ENCODE measurements around the gene STOML3.

The STOML3 gene

DNA sequence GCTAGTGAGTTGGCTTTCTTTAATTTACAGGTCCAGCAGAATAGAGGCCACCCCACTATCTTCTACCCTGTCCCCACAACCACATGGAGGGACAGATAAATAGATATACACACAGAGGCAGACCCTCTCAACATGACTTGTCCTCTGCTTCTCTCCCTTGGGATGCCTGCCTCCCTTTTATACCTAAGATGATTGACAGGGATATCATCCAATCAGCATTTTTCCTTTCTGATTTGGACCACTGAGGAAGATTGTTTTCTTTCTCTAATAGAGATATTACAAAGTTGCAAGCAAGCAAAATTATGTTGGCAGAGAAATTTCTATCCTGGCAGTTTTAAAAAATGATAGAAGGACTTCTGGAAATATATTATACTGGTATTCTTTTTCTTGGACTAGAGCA is 35.8 kb downstream of the STOML3 start:
- H3K9me3 Mint-ChIP-seq = peaks cover 0 to 10% of the 10 kb centered on the region in 2 donors
- H3K27me3 Mint-ChIP-seq = peaks cover 20% of the 10 kb centered on the region
- DNase-seq = no peak
- peaks cover 7% of the 10 kb centered on the region for H3K4me1 Mint-ChIP-seq
- no peak overlapping the region for H3K4me3 Mint-ChIP-seq
- H3K27ac Mint-ChIP-seq = no peak overlapping the region
- ATAC-seq = no peak

DNA sequence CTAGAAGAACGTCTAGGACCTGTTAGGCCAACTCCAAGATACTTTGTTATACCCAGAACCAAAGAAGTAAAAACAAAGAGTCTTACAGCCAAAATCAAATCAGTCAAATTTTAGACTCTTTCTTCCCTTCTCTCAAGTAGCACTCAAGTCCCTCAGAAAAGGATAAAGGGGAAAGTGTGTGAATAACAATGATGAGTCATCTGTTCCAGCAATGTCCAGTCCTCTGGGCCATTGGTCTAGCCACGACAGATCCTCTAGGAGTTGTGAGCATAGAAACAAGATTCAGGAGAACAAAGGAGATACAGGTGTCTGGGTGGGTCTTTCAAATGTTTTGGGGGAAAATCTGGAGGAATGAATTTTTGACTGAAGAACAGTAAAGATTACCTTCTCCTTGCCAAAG is 36.3 kb downstream of the STOML3 start:
- Mint-ChIP-seq H3K4me3 (no peak overlapping the region), H3K4me1 (peaks cover 7% of the 10 kb centered on the region), H3K9me3 (peaks cover 0 to 12% of the 10 kb centered on the region in 2 donors), H3K27me3 (peaks cover 23% of the 10 kb centered on the region), H3K27ac (no peak overlapping the region)
- ATAC-seq (no peak), DNase-seq (no peak)

- no peak overlapping the region for H3K27ac Mint-ChIP-seq
- peaks cover 0 to 6% of the 10 kb centered on the region in 2 donors for H3K9me3 Mint-ChIP-seq
- no peak overlapping the region for H3K4me3 Mint-ChIP-seq
- ATAC-seq = no peak
- DNase-seq = no peak
- peaks cover 7% of the 10 kb centered on the region for H3K4me1 Mint-ChIP-seq
- H3K27me3 Mint-ChIP-seq = peaks cover 23% of the 10 kb centered on the region
Measured at GRCh38 chr13:38952827-38953226, 37.8 kb downstream of the STOML3 start.

DNA sequence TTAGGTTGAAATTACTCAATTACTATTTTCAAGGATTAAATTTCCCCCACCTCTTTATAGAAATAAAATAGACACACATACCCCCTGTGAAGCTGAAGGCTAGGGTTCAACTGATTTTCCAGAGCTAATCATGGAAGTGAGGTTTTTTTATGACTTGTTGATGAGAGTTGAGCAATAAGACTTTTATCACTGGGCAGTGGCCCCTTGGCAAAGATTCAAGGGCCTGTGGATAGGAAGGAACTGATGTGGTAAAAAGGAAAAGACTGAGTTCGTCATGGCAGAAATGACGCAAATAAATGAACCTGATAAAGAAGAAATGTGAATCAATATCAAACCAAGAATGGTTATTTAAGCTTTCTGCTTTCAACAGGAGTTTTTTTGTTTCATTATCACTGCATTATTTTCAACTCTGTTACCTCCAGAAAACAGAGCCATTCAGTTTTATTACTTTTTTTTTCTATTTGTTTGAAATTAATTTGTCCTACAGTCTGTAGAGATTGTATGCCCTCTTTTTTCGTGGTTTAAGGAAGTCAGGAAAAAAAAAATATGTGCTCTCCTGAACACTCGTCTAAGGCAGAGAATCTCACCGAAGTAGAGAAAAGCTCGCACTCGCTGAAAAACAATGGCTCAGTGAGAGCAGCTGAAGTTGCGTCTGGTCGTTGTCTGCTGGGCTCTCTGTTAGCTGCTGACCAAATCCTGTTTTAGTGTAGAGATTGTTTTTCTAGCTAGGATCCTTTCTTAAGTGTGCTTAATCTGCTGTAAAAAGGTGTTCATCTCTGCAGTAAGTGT is 38.9 kb downstream of the STOML3 start:
- Mint-ChIP-seq H3K27me3 (peaks cover 29% of the 10 kb centered on the region), H3K4me1 (peaks cover 7% of the 10 kb centered on the region), H3K4me3 (peak overlapping the region in 1 of 2 donors; percentile 52), H3K27ac (peak overlapping the region in 1 of 2 donors; percentile 16), H3K9me3 (peaks cover 0 to 6% of the 10 kb centered on the region in 2 donors)
- DNase-seq = peak in 1 of 2 donors; percentile 36
- ATAC-seq = peak; percentile 40

- no peak overlapping the region for H3K4me3 Mint-ChIP-seq
- peaks cover 0 to 6% of the 10 kb centered on the region in 2 donors for H3K9me3 Mint-ChIP-seq
- peaks cover 35% of the 10 kb centered on the region for H3K27me3 Mint-ChIP-seq
- ATAC-seq (peak; percentile 74), DNase-seq (no peak)
- peaks cover 7% of the 10 kb centered on the region for H3K4me1 Mint-ChIP-seq
- H3K27ac Mint-ChIP-seq = no peak overlapping the region
Measured at GRCh38 chr13:38950987-38951386, 39.6 kb downstream of the STOML3 start.

DNA sequence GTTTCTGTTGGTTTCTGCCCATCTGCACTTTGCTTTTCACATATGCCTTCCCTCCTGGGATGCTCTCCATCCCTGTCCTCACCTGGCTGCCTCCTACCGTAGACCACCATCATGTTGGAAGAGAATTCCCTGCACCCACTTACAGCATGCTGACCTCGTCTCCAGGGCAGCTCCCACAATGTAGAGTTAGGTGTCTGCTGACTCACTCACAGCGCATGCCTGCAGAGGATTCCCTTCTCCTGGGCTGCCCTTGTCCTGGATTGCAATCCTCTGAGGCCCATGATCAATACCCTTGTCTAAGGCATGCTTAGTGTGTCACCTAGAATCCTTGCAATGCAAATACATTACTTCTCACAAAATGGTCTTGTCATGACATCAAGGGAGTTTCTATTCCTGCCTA is 43.6 kb downstream of the STOML3 start:
- Mint-ChIP-seq H3K27me3 (peaks cover 25% of the 10 kb centered on the region), H3K4me1 (peaks cover 7% of the 10 kb centered on the region), H3K27ac (no peak overlapping the region), H3K4me3 (no peak overlapping the region), H3K9me3 (peaks cover 0 to 6% of the 10 kb centered on the region in 2 donors)
- DNase-seq (no peak), ATAC-seq (peak; percentile 19)

DNA sequence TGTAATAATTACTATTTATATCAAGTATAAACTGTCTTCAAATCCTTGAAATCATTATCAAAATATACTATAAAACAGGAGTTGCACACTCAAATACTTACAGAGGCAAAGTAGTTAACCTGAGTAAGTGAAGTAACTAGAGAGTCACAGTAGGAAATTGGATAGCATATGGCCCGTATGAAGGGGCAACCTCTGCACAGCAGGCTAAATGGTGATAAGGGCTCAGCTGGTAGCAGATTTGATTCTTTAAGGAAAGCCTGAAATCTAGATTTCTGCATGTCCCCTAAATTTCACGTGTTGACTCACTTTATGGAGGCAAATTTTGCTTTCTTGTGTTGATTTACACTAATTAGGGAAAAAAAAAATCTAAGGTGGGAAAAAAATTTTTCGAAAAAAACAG is 46.4 kb downstream of the STOML3 start:
- ATAC-seq (no peak), DNase-seq (no peak)
- Mint-ChIP-seq H3K27me3 (peaks cover 13% of the 10 kb centered on the region), H3K4me1 (no peaks in the 10 kb centered on the region), H3K4me3 (no peak overlapping the region), H3K9me3 (no peaks in the 10 kb centered on the region), H3K27ac (no peak overlapping the region)

GRCh38 chr13:38943231-38943630 is 47.4 kb downstream of the STOML3 start:
- DNase-seq (no peak), ATAC-seq (no peak)
- Mint-ChIP-seq H3K9me3 (no peaks in the 10 kb centered on the region), H3K4me1 (no peaks in the 10 kb centered on the region), H3K4me3 (no peak overlapping the region), H3K27me3 (peaks cover 21% of the 10 kb centered on the region), H3K27ac (no peak overlapping the region)

GRCh38 chr13:38941353-38941945 is 49.2 kb downstream of the STOML3 start:
- peak; percentile 49 for ATAC-seq
- no peaks in the 10 kb centered on the region for H3K4me1 Mint-ChIP-seq
- no peaks in the 10 kb centered on the region for H3K9me3 Mint-ChIP-seq
- DNase-seq = no peak
- H3K4me3 Mint-ChIP-seq = no peak overlapping the region
- peak overlapping the region; percentile 21 to 69 for H3K27ac Mint-ChIP-seq
- peaks cover 26% of the 10 kb centered on the region for H3K27me3 Mint-ChIP-seq

DNA sequence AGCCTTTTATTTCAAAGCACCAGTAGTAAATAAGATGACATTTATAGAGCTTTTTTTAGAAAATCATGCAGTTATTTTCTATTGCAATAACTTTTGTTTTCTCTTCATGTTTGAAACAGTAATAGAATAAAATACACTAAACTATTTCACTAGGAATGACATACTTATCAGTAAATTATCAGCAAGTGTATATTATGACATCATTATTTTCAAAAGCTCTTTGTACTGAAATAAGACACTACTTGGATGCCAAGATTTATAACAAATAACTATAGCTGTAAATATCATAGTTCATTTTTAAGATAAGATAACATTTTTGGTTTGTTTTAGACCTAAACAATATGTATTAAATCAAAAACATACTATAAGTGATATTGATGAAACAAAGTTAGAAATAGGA is 56.8 kb downstream of the STOML3 start:
- ATAC-seq (no peak), DNase-seq (no peak)
- Mint-ChIP-seq H3K27me3 (peaks cover 20% of the 10 kb centered on the region), H3K27ac (no peak overlapping the region), H3K9me3 (no peaks in the 10 kb centered on the region), H3K4me3 (no peak overlapping the region), H3K4me1 (no peaks in the 10 kb centered on the region)

- Mint-ChIP-seq H3K9me3 (no peaks in the 10 kb centered on the region), H3K4me3 (no peak overlapping the region), H3K27ac (no peak overlapping the region), H3K27me3 (peaks cover 61% of the 10 kb centered on the region), H3K4me1 (no peaks in the 10 kb centered on the region)
- no peak for DNase-seq
- no peak for ATAC-seq
Measured at GRCh38 chr13:38922170-38922569, 68.5 kb downstream of the STOML3 start.

GRCh38 chr13:38921081-38921480 is 69.5 kb downstream of the STOML3 start:
- H3K4me1 Mint-ChIP-seq = no peaks in the 10 kb centered on the region
- H3K9me3 Mint-ChIP-seq = no peaks in the 10 kb centered on the region
- no peak for DNase-seq
- H3K4me3 Mint-ChIP-seq = no peak overlapping the region
- no peak for ATAC-seq
- peaks cover 64% of the 10 kb centered on the region for H3K27me3 Mint-ChIP-seq
- H3K27ac Mint-ChIP-seq = no peak overlapping the region

Data from stimulated activated naive CD8-positive, alpha-beta T cell treated with anti-CD3 and anti-CD28 coated beads, Interleukin-15, amount 100 ng/mL, for 72 hours (primary cell).